BLaER1 treated with 17β-estradiol and CSF1 and Interleukin-3, amounts not matched to agents 10 nM and 100 nM (cell line): ENCODE data around the gene RER1.
A peak's percentile ranks its signal among the peaks of the same experiment; 100 is the strongest.

Experiments
- H3K27ac ChIP-seq, 11 experiments: shearing (Covaris generic); formaldehyde crosslinking; 2 replicates each; pipeline ENCODE4 v1.8.1; 2022
- H3K27me3 ChIP-seq, 11 experiments: shearing (Covaris generic); formaldehyde crosslinking; 2 replicates each; pipeline ENCODE4 v1.8.1; 2022
- H3K36me3 ChIP-seq, 11 experiments: shearing (Covaris generic); formaldehyde crosslinking; 2 replicates each; pipeline ENCODE4 v1.8.1; 2022
- H3K4me1 ChIP-seq, 10 experiments: shearing (Covaris generic); formaldehyde crosslinking; 2 replicates each; pipeline ENCODE4 v1.8.1; 2022
- H3K4me2 ChIP-seq, 11 experiments: shearing (Covaris generic); formaldehyde crosslinking; 2 replicates each; pipeline ENCODE4 v1.8.1; 2022
- H3K4me3 ChIP-seq, 10 experiments: shearing (Covaris generic); formaldehyde crosslinking; 2 replicates each; pipeline ENCODE4 v1.8.1; 2022
- H3K9ac ChIP-seq, 11 experiments: shearing (Covaris generic); formaldehyde crosslinking; 2 replicates each; pipeline ENCODE4 v1.8.1; 2022
- H3K9me3 ChIP-seq, 11 experiments: shearing (Covaris generic); formaldehyde crosslinking; replicated peaks in 1 of 11; 2 replicates each; pipeline ENCODE4 v1.8.1; 2022
- H4K20me1 ChIP-seq, 11 experiments: shearing (Covaris generic); formaldehyde crosslinking; 2 replicates each; pipeline ENCODE4 v1.8.1; 2022
- Cebpa-rat ChIP-seq, 11 experiments: shearing (Covaris generic); IDR thresholded peaks; 2 replicates each; pipeline ENCODE4 v1.8.1; 2022

Gene RER1

GRCh38 chr1:2389644-2390043, 2.0 kb upstream of the RER1 start:
- peak overlapping the region in 9 of 11 experiments; percentile 1 to 93 (median 81); a peak in 17 of 22 replicates for H3K27ac ChIP-seq
- peak overlapping the region in 8 of 10 experiments; percentile 72 to 99 (median 94); a peak in 15 of 20 replicates for H3K4me3 ChIP-seq
- peaks cover 12 to 21% (median 18%) of the 10 kb centered on the region in 11 experiments; a peak in 21 of 22 replicates for H3K36me3 ChIP-seq
- H3K4me2 ChIP-seq, result peak overlapping the region; percentile 90 to 99 (median 98)
- peaks cover 21 to 45% (median 23%) of the 10 kb centered on the region in 11 experiments; a peak in 21 of 22 replicates for H4K20me1 ChIP-seq
- H3K27me3 ChIP-seq, result no peaks in the 10 kb centered on the region
- TF ChIP-seq Cebpa-rat (IDR thresholded peaks at IDR 0.05), result peak in 4 of 11 experiments; percentile 27 to 63 (median 54); a peak in 4 of 22 replicates
- H3K9ac ChIP-seq, result peak overlapping the region; percentile 84 to 95 (median 88); a peak in 19 of 22 replicates
- H3K9me3 ChIP-seq, result no peaks in the 10 kb centered on the region
- peaks cover 81 to 89% (median 84%) of the 10 kb centered on the region in 10 experiments for H3K4me1 ChIP-seq

GRCh38 chr1:2391931-2392509, 379 bp downstream of the RER1 start:
- Histone ChIP-seq H3K36me3 (peaks cover 35 to 44% (median 41%) of the 10 kb centered on the region in 11 experiments), H3K27ac (peak overlapping the region; percentile 73 to 93 (median 85); a peak in 21 of 22 replicates), H3K4me1 (peaks cover 59 to 81% (median 68%) of the 10 kb centered on the region in 10 experiments), H3K9me3 (no peaks in the 10 kb centered on the region), H3K4me3 (peak overlapping the region; percentile 72 to 99 (median 94)), H3K4me2 (peak overlapping the region; percentile 86 to 100 (median 97)), H3K27me3 (no peaks in the 10 kb centered on the region), H4K20me1 (peaks cover 33 to 57% (median 46%) of the 10 kb centered on the region in 11 experiments; a peak in 21 of 22 replicates), H3K9ac (peak overlapping the region; percentile 84 to 95 (median 88))
- no peak for TF ChIP-seq Cebpa-rat (IDR thresholded peaks at IDR 0.05)

GRCh38 chr1:2392686-2393085, 1.0 kb downstream of the RER1 start:
- peaks cover 52 to 74% (median 62%) of the 10 kb centered on the region in 10 experiments for H3K4me1 ChIP-seq
- peak overlapping the region; percentile 72 to 99 (median 94) for H3K4me3 ChIP-seq
- peaks cover 42 to 51% (median 48%) of the 10 kb centered on the region in 11 experiments for H3K36me3 ChIP-seq
- H3K4me2 ChIP-seq, result peak overlapping the region; percentile 86 to 100 (median 97)
- no peak for TF ChIP-seq Cebpa-rat (IDR thresholded peaks at IDR 0.05)
- peak overlapping the region; percentile 84 to 95 (median 88) for H3K9ac ChIP-seq
- peak overlapping the region; percentile 73 to 93 (median 85); a peak in 20 of 22 replicates for H3K27ac ChIP-seq
- no peaks in the 10 kb centered on the region for H3K27me3 ChIP-seq
- no peaks in the 10 kb centered on the region for H3K9me3 ChIP-seq
- H4K20me1 ChIP-seq, result peaks cover 26 to 55% (median 52%) of the 10 kb centered on the region in 11 experiments; a peak in 21 of 22 replicates

GRCh38 chr1:2393471-2393877, 1.8 kb downstream of the RER1 start:
- Histone ChIP-seq H3K4me3 (peak overlapping the region in 6 of 10 experiments; percentile 88 to 99 (median 94); a peak in 9 of 20 replicates), H3K9ac (peak overlapping the region; percentile 84 to 95 (median 88); a peak in 21 of 22 replicates), H3K27me3 (no peaks in the 10 kb centered on the region), H3K27ac (peak overlapping the region in 7 of 11 experiments; percentile 21 to 93 (median 89); a peak in 8 of 22 replicates), H4K20me1 (peaks cover 22 to 62% (median 56%) of the 10 kb centered on the region in 11 experiments; a peak in 21 of 22 replicates), H3K9me3 (no peaks in the 10 kb centered on the region), H3K36me3 (peaks cover 50 to 59% (median 56%) of the 10 kb centered on the region in 11 experiments), H3K4me2 (peak overlapping the region; percentile 86 to 100 (median 97)), H3K4me1 (peaks cover 44 to 66% (median 54%) of the 10 kb centered on the region in 10 experiments)
- TF ChIP-seq Cebpa-rat (IDR thresholded peaks at IDR 0.05), result no peak

GRCh38 chr1:2394220-2394619, 2.6 kb downstream of the RER1 start:
- Histone ChIP-seq H3K27me3 (no peaks in the 10 kb centered on the region), H4K20me1 (peaks cover 22 to 70% (median 62%) of the 10 kb centered on the region in 11 experiments; a peak in 21 of 22 replicates), H3K36me3 (peaks cover 57 to 66% (median 63%) of the 10 kb centered on the region in 11 experiments), H3K4me3 (no peak overlapping the region), H3K4me2 (peak overlapping the region in 6 of 11 experiments; percentile 2 to 100 (median 98); a peak in 8 of 22 replicates), H3K4me1 (peaks cover 37 to 59% (median 46%) of the 10 kb centered on the region in 10 experiments), H3K9me3 (no peaks in the 10 kb centered on the region), H3K27ac (peak overlapping the region in 1 of 11 experiments; percentile 91; a peak in 1 of 22 replicates), H3K9ac (peak overlapping the region; percentile 10 to 95 (median 88); a peak in 19 of 22 replicates)
- no peak for TF ChIP-seq Cebpa-rat (IDR thresholded peaks at IDR 0.05)

- Histone ChIP-seq H3K4me3 (no peak overlapping the region), H3K4me1 (peaks cover 31 to 53% (median 41%) of the 10 kb centered on the region in 10 experiments), H4K20me1 (peaks cover 25 to 75% (median 68%) of the 10 kb centered on the region in 11 experiments; a peak in 21 of 22 replicates), H3K27ac (peak overlapping the region in 2 of 11 experiments; percentile 8 to 41; a peak in 4 of 22 replicates), H3K27me3 (no peaks in the 10 kb centered on the region), H3K9me3 (no peaks in the 10 kb centered on the region), H3K4me2 (peak overlapping the region in 2 of 11 experiments; percentile 98 to 100; a peak in 2 of 22 replicates), H3K36me3 (peaks cover 63 to 72% (median 69%) of the 10 kb centered on the region in 11 experiments), H3K9ac (peak overlapping the region; percentile 10 to 95 (median 88); a peak in 18 of 22 replicates)
- TF ChIP-seq Cebpa-rat (IDR thresholded peaks at IDR 0.05), result no peak
Measured at GRCh38 chr1:2394761-2395160, 3.1 kb downstream of the RER1 start.

GRCh38 chr1:2395245-2395644, 3.6 kb downstream of the RER1 start:
- Histone ChIP-seq H3K27me3 (no peaks in the 10 kb centered on the region), H3K4me3 (no peak overlapping the region), H3K27ac (peak overlapping the region in 2 of 11 experiments; percentile 8 to 41; a peak in 3 of 22 replicates), H3K4me1 (peaks cover 27 to 48% (median 36%) of the 10 kb centered on the region in 10 experiments), H3K9me3 (no peaks in the 10 kb centered on the region), H3K36me3 (peaks cover 67 to 77% (median 73%) of the 10 kb centered on the region in 11 experiments), H3K4me2 (no peak overlapping the region), H4K20me1 (peaks cover 28 to 80% (median 73%) of the 10 kb centered on the region in 11 experiments; a peak in 21 of 22 replicates), H3K9ac (peak overlapping the region in 10 of 11 experiments; percentile 40 to 95 (median 88); a peak in 14 of 22 replicates)
- TF ChIP-seq Cebpa-rat (IDR thresholded peaks at IDR 0.05), result no peak

GRCh38 chr1:2396059-2396458, 4.4 kb downstream of the RER1 start:
- H3K27ac ChIP-seq, result peak overlapping the region in 1 of 11 experiments; percentile 14; a peak in 1 of 22 replicates
- no peak overlapping the region; a peak in 1 of 22 replicates for H3K4me2 ChIP-seq
- H3K4me3 ChIP-seq, result no peak overlapping the region
- H3K9ac ChIP-seq, result peak overlapping the region in 8 of 11 experiments; percentile 15 to 91 (median 26); a peak in 11 of 22 replicates
- H3K36me3 ChIP-seq, result peaks cover 75 to 84% (median 81%) of the 10 kb centered on the region in 11 experiments
- H3K4me1 ChIP-seq, result peaks cover 20 to 41% (median 29%) of the 10 kb centered on the region in 10 experiments
- H3K9me3 ChIP-seq, result no peaks in the 10 kb centered on the region
- peaks cover 32 to 87% (median 80%) of the 10 kb centered on the region in 11 experiments; a peak in 21 of 22 replicates for H4K20me1 ChIP-seq
- H3K27me3 ChIP-seq, result no peaks in the 10 kb centered on the region
- no peak for TF ChIP-seq Cebpa-rat (IDR thresholded peaks at IDR 0.05)
